Left ventricle myocardium inferior (tissue), 1 donor: ENCODE data around the gene ARHGEF12. TPM values are rescaled to one million over a fixed set of nuclear protein-coding genes. Genes with fewer than 3 reads are reported as not detected.
A peak's percentile ranks its signal among the peaks of the same experiment; 100 is the strongest.

ENCODE experiments used
- DNase-seq: peaks from one replicate; pipeline ENCODE4 v3.0.0-alpha.2; 2020
- H3K27ac ChIP-seq: fragments of 200-600 bp; replicated peaks from 2 replicates; pipeline ENCODE4 v1.8.0; 2021
- H3K27me3 ChIP-seq: fragments of 200-600 bp; 2 replicates; pipeline ENCODE4 v1.8.0; 2021; ENCODE audit warnings: low read depth
- H3K36me3 ChIP-seq: fragments of 200-600 bp; 2 replicates; pipeline ENCODE4 v1.8.0; 2021
- H3K4me1 ChIP-seq: fragments of 200-600 bp; 2 replicates; pipeline ENCODE4 v1.8.0; 2021
- H3K4me3 ChIP-seq: fragments of 200-600 bp; 2 replicates; pipeline ENCODE4 v1.8.0; 2021; ENCODE audit warnings: mild to moderate bottlenecking, moderate library complexity
- H3K9me3 ChIP-seq: fragments of 200-600 bp; replicated peaks from 2 replicates; pipeline ENCODE4 v1.8.0; 2021
- CTCF ChIP-seq: fragments of 200-600 bp; IDR thresholded peaks from 2 replicates; pipeline ENCODE4 v1.8.0; 2021; ENCODE audit warnings: antibody characterized with exemption, mild to moderate bottlenecking, borderline replicate concordance
- intact Hi-C: fragments of 100-400 bp; cut with micrococcal nuclease; formaldehyde crosslinking; loops from one replicate; pipeline ENCODE4 v1.11.0; 2022
- total RNA-seq: library from RNA; stranded (reverse); fragmentation: NEBNext Ultra II Directional; extraction: Animal tissue kit (Norgen Biotek cat#: 25700); gene quantifications from one replicate; pipeline ENCODE4 v1.2.1, GENCODE V29; 2021
- donor health status: DM: no; HTN: yes; CAD: no; lungs with severe emphysema.

ARHGEF12 gene
- total RNA-seq, 1 donor from 2014 or later = 92.9 TPM

GRCh38 chr11:120391854-120392253 is 55.6 kb downstream of the ARHGEF12 start:
- Histone ChIP-seq H3K27me3 (no peaks in the 10 kb centered on the region), H3K9me3 (peaks cover 9% of the 10 kb centered on the region), H3K36me3 (no peaks in the 10 kb centered on the region), H3K4me1 (peaks cover 64% of the 10 kb centered on the region), H3K27ac (peak overlapping the region; percentile 57), H3K4me3 (no peak overlapping the region)
- no peak for TF ChIP-seq CTCF
- intact Hi-C loops = no loop called here
- no peak for DNase-seq

GRCh38 chr11:120392314-120392713 is 56.1 kb downstream of the ARHGEF12 start:
- no peak overlapping the region for H3K4me3 ChIP-seq
- peaks cover 64% of the 10 kb centered on the region for H3K4me1 ChIP-seq
- intact Hi-C loops = no loop called here
- no peak for DNase-seq
- peak overlapping the region; percentile 57 for H3K27ac ChIP-seq
- H3K36me3 ChIP-seq = no peaks in the 10 kb centered on the region
- no peaks in the 10 kb centered on the region for H3K27me3 ChIP-seq
- H3K9me3 ChIP-seq = peaks cover 9% of the 10 kb centered on the region
- no peak for TF ChIP-seq CTCF

- no peaks in the 10 kb centered on the region for H3K36me3 ChIP-seq
- H3K27me3 ChIP-seq = no peaks in the 10 kb centered on the region
- H3K4me1 ChIP-seq = peaks cover 64% of the 10 kb centered on the region
- TF ChIP-seq CTCF = no peak
- H3K4me3 ChIP-seq = no peak overlapping the region
- peaks cover 9% of the 10 kb centered on the region for H3K9me3 ChIP-seq
- H3K27ac ChIP-seq = peak overlapping the region; percentile 57
- intact Hi-C loops = no loop called here
- DNase-seq = no peak
Observed at GRCh38 chr11:120392793-120393192, 56.6 kb downstream of the ARHGEF12 start.

- no peaks in the 10 kb centered on the region for H3K27me3 ChIP-seq
- H3K36me3 ChIP-seq = no peaks in the 10 kb centered on the region
- H3K4me3 ChIP-seq = no peak overlapping the region
- TF ChIP-seq CTCF = no peak
- intact Hi-C loops = no loop called here
- H3K4me1 ChIP-seq = peaks cover 70% of the 10 kb centered on the region
- DNase-seq = no peak
- H3K9me3 ChIP-seq = peaks cover 7% of the 10 kb centered on the region
- no peak overlapping the region for H3K27ac ChIP-seq
Observed at GRCh38 chr11:120394119-120394518, 57.9 kb downstream of the ARHGEF12 start.

GRCh38 chr11:120395778-120396177 is 59.6 kb downstream of the ARHGEF12 start:
- intact Hi-C loops = no loop called here
- Histone ChIP-seq H3K4me3 (no peak overlapping the region), H3K27ac (no peak overlapping the region), H3K9me3 (no peaks in the 10 kb centered on the region), H3K36me3 (no peaks in the 10 kb centered on the region), H3K27me3 (no peaks in the 10 kb centered on the region), H3K4me1 (peaks cover 75% of the 10 kb centered on the region)
- TF ChIP-seq CTCF = no peak
- DNase-seq = no peak

GRCh38 chr11:120398132-120398531 is 61.9 kb downstream of the ARHGEF12 start:
- DNase-seq = no peak
- intact Hi-C loops = no loop called here
- H3K27me3 ChIP-seq = no peaks in the 10 kb centered on the region
- H3K9me3 ChIP-seq = no peaks in the 10 kb centered on the region
- no peaks in the 10 kb centered on the region for H3K36me3 ChIP-seq
- H3K27ac ChIP-seq = no peak overlapping the region
- H3K4me1 ChIP-seq = peaks cover 72% of the 10 kb centered on the region
- no peak overlapping the region for H3K4me3 ChIP-seq
- TF ChIP-seq CTCF = no peak
